ENCODE measurements around the gene AMPH.
A peak's percentile ranks its signal among the peaks of the same experiment; 100 is the strongest.
"Not testable (repeated sequence)": the region's sequence is repeated elsewhere in the genome, so short reads cannot be mapped to it uniquely, and the experiment has no call there.

AMPH gene

GRCh38 chr7:38385682-38386081, 245.5 kb downstream of the AMPH start:
- DNase-seq, result no peak

GRCh38 chr7:38383281-38383680, 247.9 kb downstream of the AMPH start:
- no peak for DNase-seq

- no peak for DNase-seq
Measured at GRCh38 chr7:38382684-38383083, 248.5 kb downstream of the AMPH start.

- no peak for DNase-seq
Measured at GRCh38 chr7:38375453-38375852, 255.7 kb downstream of the AMPH start.

- DNase-seq, result peak in 1 of 2 donors; percentile 76
Measured at GRCh38 chr7:38374507-38374906, 256.7 kb downstream of the AMPH start.

- DNase-seq, result no peak
Measured at GRCh38 chr7:38373155-38373554, 258.0 kb downstream of the AMPH start.

- no peak for DNase-seq
Measured at GRCh38 chr7:38372290-38372689, 258.9 kb downstream of the AMPH start.

GRCh38 chr7:38369816-38370493, 261.2 kb downstream of the AMPH start:
- DNase-seq, result peak; percentile 97 to 98

GRCh38 chr7:38368191-38368605, 263.0 kb downstream of the AMPH start:
- DNase-seq, result peak; percentile 95 to 98

- no peak for DNase-seq
Measured at GRCh38 chr7:38367301-38367890, 263.8 kb downstream of the AMPH start.

GRCh38 chr7:38363379-38363778, 267.8 kb downstream of the AMPH start:
- DNase-seq, result peak; percentile 30 to 59

- peak in 1 of 2 donors; percentile 34 for DNase-seq
Measured at GRCh38 chr7:38362611-38363237, 268.4 kb downstream of the AMPH start.

GRCh38 chr7:38360776-38361175, 270.4 kb downstream of the AMPH start:
- DNase-seq, result peak; percentile 56 to 69

- DNase-seq, result peak; percentile 70 to 86
Measured at GRCh38 chr7:38359071-38359601, 272.0 kb downstream of the AMPH start.

GRCh38 chr7:38358273-38358831, 272.8 kb downstream of the AMPH start:
- not testable (repeated sequence) for DNase-seq

- DNase-seq, result peak; percentile 46 to 66
Measured at GRCh38 chr7:38354271-38354851, 276.8 kb downstream of the AMPH start.

GRCh38 chr7:38353431-38353881, 277.7 kb downstream of the AMPH start:
- not testable (repeated sequence) for DNase-seq

GRCh38 chr7:38351601-38352000, 279.6 kb downstream of the AMPH start:
- DNase-seq, result no peak

GRCh38 chr7:38350777-38351176, 280.4 kb downstream of the AMPH start:
- DNase-seq, result not testable (repeated sequence)

- peak; percentile 82 to 87 for DNase-seq
Measured at GRCh38 chr7:38349869-38350583, 281.1 kb downstream of the AMPH start.

- peak; percentile 51 to 59 for DNase-seq
Measured at GRCh38 chr7:38349126-38349795, 281.9 kb downstream of the AMPH start.
